Islet precursor cell (in vitro differentiated cells): ENCODE measurements around the gene GNAS-AS1.
"Not testable (repeated sequence)": the region's sequence is repeated elsewhere in the genome, so short reads cannot be mapped to it uniquely, and the experiment has no call there.

Experiments
- DNase-seq: peaks from one replicate; pipeline ENCODE4 v3.0.0-alpha.2; 2018

The GNAS-AS1 gene

GRCh38 chr20:58833921-58834320, 16.8 kb downstream of the GNAS-AS1 start:
- DNase-seq, result no peak

DNA sequence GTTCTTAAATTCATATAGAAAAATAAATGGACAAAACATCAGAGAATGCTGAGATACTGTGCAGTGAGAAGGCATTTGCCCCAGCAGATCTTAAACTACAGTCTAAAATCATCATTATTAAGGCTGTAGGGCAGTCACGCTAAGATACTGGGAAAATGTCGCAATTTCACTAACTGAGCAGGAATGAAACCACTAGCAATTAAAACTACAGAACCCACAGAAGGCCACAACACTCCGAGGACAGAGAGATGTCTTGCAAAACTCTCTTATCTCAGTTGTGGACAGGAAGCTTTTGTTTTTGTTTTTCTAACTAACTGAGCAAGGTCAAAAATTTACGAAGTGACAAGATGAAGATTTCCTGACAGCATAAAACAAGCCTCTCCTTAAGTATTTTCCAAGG, 18.2 kb downstream of the GNAS-AS1 start:
- DNase-seq, result no peak

DNA sequence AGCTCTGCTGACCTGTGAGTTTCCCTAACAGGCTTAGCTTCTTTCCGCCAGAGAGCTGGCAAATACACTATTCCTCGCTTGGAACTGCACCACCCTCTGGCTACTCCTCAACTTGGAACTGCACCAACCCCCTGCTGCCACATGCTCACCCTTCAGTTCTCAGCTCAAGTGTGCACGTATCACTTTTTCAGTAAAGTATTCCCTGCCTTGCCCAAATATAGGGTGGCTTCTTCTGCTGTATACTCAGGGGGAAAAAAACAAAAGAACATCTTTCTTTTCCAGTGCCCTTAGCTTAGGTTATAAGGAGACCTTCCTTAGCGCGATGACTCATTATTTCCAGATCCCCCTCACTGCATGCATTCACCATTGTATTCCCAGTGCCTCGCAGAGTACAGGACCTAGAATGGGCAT, 21.2 kb downstream of the GNAS-AS1 start:
- DNase-seq, result no peak

- DNase-seq, result not testable (repeated sequence)
Measured at GRCh38 chr20:58828804-58829203, 21.9 kb downstream of the GNAS-AS1 start.

DNA sequence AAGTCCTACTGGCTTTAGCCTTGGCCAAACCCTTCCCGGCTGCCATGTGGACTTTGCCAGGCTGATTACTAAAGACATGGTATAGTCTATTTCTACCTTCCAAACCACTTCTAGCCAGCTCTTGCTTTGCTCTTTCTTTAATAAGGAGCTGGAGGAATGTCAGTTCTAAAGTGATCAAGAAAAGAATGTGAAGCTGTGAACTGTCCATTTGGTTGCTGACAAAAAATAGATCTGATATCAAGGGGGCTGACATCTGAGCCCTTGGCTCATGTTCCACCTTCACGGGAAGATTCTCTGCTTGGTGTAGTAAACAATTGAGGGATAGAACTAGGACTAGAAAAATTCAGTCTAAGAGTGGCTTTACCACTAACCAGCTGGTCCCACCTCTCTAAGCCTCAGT, 22.6 kb downstream of the GNAS-AS1 start:
- no peak for DNase-seq

DNA sequence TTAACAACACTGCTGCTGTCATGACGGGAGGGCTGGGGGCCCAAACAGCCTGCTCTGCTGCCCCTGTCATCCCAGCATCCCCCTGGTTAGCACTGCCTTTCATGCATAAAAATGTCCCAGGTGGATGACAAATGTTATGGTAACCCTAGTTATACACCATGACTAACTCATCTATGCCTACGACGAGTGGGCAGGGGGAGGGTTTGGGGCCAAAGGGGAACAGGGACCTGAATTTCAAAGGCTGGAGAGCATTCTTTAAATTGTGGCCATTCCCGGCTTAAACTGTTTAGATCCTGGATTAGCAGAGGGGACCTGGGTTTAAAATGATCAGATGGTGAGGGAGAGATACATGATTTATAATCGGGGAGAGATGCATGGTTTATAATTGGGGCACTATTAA, 24.4 kb downstream of the GNAS-AS1 start:
- no peak for DNase-seq

DNA sequence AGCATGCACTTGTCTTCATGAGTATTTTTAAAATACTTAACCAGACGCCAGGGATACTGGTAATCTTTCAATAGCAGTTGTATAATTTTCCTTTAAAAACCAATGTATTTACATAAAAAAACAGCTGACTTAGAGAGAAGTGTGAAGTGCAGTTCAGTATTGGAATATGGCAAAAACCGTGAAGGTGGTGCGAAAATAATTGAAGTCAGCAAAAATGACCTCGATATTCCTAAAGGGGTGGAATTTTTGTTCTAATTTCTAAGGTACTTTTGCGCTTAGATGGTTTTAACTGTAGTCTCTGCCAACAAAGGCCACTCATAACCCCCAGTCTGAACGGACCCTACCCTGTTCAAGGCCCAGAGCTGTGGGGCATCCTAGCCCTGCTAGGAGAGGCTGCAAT, 25.3 kb downstream of the GNAS-AS1 start:
- no peak for DNase-seq

DNA sequence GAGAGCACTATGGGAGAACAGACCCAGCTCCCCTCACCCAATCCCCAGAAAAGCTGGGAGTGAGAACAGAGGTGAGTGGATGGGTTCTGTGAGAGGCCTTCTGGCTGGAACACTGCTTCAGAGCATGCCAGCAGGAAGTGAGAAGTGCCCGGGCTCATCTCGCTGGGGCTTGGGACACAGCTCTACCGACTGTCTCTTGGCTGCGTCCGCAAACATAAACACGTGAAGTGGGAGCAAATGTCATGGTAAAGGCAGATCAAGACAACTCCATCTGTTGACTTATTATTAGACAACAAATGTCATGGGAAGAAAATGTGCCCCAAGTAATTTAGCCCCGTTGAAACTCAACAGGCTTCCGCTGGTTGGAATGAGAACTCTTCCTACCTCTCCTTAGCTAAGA, 25.9 kb downstream of the GNAS-AS1 start:
- no peak for DNase-seq

DNA sequence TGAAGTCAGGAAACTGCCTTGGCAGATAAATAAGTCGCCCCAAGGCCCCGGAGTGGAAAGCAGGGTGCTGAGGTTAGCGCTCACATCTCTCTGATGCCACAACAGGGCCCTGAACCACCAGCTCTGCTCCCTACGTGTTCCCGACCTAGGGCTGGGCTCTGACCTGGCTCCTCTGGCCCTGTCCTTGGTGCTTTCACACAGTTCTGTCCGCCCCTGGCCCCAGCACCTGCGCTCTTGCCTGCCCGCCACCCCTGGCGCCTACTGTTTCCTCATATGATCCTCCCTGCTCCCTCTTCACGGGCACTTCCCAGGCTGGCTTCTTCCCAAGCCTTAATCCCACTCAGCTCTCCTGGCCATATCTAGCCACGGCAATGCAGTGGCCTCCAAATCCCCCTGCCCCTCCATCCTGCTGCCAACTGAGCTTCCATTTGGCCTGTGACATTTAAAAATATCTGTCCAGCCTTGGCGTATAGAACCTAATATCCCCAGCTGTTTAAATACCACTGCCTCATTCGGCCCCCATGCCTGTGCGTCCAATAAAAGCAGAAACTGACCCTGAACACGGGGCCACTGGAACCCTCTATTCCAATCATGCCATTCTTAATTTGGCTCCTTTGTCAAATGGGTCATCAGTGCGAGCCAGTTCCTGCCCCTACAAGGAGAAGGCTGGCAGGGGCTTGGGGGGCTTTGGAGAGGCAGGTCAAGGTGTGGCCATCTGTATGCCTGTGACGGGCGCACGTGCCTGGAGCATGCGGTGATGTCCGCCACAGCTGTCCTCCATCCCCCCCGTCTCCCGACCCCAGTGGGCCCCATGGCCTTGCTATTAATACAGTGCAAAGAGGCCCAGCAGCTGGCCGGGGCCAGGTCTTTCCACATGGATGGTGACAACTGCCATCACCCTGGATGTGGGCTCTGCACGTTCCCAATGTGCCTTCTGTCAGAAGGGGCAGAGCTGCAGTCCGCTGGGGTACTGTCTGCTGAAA, 27.7 kb downstream of the GNAS-AS1 start:
- DNase-seq, result no peak

- no peak for DNase-seq
Measured at GRCh38 chr20:58822149-58822548, 28.6 kb downstream of the GNAS-AS1 start.

DNA sequence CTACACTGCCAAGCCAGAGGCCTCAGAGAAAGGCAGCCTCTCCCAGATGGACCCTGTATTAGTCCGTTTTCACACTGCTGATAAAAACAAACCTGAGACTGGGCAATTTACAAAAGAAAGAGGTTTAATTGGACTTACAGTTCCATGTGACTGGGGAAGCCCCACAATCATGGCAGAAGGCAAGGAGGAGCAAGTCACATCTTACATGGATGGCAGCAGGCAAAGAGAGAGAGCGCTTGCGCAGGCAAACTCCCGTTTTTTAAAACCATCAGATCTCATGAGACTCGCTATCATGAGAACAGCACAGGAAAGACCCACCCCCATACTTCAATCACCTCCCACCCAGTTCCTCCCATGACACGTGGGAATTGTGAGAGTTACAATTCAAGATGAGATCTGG, 30.2 kb downstream of the GNAS-AS1 start:
- DNase-seq, result not testable (repeated sequence)

DNA sequence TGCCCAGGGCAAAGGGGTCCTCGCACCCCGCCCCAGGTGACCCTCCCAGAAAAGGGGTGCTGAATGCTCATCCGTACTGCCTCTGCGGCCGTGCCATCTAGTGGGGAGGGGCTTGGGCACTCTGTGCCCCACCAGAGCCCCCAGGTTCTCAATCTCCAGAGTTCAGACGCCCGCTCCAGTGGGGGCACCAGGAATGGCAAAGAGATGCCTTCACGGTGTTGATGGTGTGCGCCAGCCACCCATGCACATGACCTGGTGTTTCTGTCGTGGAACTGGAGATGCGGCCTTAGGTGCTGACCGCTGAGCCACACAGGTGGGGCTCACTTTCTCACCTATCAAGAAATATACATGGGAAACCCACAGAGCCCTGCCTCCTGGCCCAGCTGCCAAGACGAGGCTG, 30.8 kb downstream of the GNAS-AS1 start:
- no peak for DNase-seq

DNA sequence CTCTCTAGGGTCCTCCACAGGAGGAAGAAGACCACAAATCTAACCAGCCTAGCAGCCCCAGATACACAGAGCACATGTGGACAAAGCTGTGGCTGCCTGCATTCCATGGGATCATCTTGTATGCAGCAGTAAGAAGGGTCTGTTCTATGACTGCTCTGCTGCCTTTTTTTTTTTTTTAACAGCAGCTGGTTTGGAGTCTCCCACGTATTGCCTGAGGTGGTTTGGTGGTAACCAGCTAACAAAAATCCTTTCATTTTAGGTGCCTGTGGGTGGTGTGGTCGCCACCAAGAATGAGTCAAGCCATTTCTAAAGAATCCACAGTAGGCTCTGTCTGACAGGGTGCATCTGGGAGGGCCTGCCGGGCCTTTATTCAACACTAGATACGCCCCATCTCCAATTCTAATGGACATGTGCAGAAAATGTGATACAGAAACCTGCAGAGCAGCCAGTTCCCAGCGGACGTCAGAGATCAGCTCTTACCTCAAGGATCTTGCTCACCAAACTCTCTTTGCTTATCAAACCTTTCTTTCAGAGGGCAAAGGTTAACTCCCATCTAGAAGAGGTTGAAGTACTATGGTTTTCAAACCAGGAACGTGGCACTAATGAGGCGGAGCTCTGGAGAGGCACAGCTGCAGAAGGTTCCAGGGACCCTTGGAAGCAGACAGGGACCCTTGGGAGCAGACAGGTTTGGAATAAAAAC, 32.0 kb downstream of the GNAS-AS1 start:
- DNase-seq, result peak; percentile 78

GRCh38 chr20:58817748-58818147, 33.0 kb downstream of the GNAS-AS1 start:
- DNase-seq, result no peak

DNA sequence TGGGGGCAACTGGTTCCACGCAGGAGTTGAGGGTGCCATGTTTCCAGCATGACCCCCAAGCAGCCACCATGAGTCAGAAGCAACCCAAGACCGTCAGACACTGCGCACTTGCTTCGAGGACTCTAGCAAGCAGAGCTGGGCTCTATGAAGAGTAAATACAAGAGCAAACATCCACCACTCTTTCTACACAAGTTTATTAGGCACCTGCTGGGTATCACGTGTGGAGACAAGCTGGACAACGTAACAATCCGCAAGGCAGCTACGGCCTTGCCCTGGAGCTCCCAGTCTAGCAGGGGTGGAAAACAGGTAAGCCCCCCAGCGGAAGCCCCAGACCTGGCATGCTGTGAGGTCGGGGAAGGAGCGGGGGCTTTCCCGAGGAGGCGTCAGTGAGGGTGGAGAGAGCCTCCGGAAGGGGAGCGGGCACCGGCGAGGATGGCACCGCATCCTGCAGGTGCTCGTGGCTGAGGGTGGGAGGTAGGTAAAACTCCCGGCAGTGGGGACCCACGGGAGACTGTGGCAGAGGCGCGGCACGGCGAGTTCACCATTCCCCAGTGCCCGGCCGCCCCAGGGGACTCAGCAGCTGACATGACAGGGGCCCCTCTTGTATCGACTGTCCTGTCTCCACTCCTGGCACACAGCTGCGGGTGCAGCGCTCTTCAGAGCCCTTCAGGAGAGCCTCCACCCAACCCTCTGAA, 33.6 kb downstream of the GNAS-AS1 start:
- DNase-seq, result no peak

DNA sequence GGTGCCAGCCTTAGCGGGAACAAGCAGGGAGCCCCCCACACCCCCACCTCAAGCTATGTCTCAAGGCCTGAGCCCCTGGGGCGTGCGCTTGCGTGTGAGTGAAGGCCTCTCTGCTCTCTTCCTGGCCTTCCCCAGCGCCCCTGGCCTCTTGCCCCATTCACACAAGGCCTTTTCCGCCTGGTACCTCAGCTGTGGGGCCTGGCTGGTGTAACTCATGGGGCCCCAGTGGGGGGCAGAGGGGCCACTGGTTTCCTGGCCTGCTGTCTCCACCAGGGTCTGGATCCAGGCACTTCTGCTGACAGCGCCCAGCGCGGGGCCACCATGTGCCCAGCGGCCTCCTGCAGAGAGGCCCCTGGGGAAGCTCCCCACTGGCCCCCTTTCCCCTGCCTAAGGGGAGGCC, 34.7 kb downstream of the GNAS-AS1 start:
- no peak for DNase-seq

DNA sequence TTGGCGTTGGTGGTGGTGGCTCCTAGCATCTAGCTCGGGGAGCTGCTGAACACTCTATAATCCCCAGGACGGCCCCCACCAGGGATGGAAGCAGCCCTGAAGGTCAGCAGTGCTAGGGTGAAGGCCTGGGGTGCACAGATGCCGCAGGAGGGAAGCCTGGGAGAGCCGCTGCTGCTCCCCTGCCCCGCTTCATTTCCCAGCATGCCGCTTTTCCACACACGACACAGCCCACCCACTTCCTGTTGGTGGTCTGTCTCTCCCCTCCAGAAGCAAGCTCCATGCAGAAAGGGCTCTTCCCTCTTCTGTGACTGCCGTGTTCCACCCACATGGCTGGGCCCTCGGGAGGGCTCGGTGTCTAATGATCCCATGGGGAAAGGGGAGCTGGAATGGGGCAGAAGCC, 35.3 kb downstream of the GNAS-AS1 start:
- no peak for DNase-seq

- no peak for DNase-seq
Measured at GRCh38 chr20:58813369-58813768, 37.3 kb downstream of the GNAS-AS1 start.

GRCh38 chr20:58811334-58811733, 39.4 kb downstream of the GNAS-AS1 start:
- no peak for DNase-seq

- DNase-seq, result no peak
Measured at GRCh38 chr20:58810879-58811250, 39.8 kb downstream of the GNAS-AS1 start.

DNA sequence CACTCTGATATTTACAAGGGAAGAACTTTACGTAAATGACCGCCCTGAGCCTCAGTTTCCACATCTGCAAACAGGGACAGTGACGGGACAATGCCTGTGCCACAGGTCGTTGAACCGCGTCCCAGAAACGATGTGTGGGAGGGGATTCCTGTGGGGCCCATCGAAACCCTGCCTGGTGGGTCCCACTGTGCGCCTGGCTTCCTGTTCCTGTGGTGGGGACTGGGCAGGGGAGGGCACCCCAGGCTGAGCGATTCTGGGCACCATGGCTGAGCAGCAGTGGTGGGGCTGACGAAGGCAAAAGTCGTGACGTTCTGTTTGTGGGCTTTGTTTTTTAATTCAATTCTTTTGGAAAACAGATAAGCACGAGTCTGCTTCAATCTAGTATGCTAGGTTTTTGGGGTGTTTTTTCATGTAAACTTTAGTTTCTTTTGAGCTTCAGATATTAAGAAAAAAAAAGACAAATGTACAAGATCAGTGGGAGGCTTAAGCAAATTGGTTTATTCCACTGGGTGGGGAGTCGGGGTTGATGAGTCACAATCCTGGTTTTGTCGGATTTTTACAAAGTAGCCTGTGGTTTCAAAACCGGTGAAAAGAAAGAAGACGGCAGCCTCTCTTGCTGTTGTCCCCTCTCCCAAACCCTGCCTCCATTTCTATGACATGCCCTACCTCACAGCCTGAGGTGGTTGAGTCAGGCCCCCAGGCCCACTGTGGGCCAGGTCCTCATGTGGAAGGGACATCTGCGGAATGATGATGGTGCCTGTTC, 40.4 kb downstream of the GNAS-AS1 start:
- no peak for DNase-seq

- DNase-seq, result no peak
Measured at GRCh38 chr20:58808271-58809046, 42.2 kb downstream of the GNAS-AS1 start.
